ENCODE measurements around the gene PDS5B.
"Not testable (repeated sequence)": the region's sequence is repeated elsewhere in the genome, so short reads cannot be mapped to it uniquely, and the experiment has no call there.

The PDS5B gene

DNA sequence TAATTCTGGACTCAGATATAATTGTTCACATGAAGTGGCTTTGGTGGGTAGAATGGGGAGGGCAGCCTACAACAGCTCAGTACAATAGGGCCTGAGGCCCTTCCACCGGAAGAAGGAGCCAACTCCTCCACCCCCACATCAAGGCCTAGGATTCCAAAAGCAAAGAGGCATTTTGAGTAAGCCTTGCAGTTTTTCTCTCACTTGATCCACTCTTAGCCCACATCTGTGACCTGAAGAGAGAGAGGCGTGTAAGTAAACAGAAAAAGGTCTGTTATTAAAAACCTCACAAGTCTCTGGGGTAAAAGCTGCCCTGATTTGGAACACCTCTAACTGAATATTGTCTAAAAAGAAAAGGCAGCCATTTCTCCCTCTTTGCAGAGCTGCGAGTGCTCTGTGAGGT lies 215.9 kb downstream of the PDS5B start:
- ATAC-seq, result no peak

GRCh38 chr13:32804673-32805230 lies 218.5 kb downstream of the PDS5B start:
- no peak for ATAC-seq

GRCh38 chr13:32811297-32811800 lies 225.1 kb downstream of the PDS5B start:
- ATAC-seq, result no peak

GRCh38 chr13:32821149-32821688 lies 235.0 kb downstream of the PDS5B start:
- ATAC-seq, result no peak

DNA sequence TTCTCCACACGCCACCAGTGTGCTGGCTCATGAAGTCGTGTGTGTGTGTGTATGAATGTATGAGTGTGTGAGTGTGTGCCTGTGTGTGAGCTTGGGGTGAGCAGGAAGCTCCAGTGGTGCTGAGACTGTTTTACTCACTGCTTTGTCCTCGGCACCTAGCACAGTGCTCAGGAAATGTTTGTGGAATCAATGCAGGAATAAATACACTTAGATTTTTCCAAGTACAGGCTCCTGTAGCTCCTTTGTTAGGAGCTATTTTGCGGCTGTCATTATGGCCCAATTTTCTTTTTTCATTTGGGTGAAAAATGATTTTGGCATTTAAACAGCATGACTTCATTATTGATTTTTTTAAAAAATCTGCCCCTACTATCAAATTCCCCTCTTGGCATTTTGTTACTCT lies 236.5 kb downstream of the PDS5B start:
- no peak for ATAC-seq

GRCh38 chr13:32823597-32823996 lies 237.3 kb downstream of the PDS5B start:
- ATAC-seq, result no peak

DNA sequence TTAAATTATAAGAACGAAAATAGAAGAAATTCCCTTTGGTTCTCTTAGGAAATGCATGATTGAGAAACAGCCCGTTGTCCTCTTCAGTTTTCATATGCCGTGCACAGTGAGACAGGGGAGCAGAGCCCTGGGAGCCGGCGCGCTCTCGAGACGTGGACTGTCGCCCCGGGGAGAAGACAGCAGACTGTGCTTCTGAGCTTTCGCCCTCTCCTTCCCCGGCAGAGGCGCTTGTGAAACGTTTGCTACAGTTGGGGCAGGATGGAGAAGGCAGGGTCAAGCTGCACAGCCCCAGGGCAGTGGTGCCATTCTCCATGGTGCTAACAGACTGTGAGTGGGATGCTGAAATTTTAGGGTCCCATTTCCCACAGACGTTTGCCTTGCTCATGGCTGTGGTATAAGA lies 237.8 kb downstream of the PDS5B start:
- ATAC-seq, result no peak

DNA sequence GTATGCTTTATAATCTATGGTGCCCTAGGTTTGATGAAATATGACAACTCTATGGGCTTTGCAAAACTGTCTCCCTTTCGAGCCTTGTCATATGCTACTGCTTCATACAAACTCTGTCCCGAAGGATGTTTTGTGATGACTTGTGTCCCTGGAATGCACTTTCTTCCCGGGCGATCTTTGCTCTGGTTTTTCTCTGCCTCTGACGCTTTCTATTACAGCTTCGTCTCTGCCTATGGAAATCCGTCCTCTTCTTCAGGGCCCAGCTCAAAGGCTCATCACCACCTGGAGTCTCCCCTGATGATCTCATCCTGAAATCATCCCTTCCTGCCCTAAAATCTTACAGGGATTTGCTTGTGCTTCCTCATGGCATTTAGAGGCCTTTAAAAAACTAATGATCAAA lies 238.4 kb downstream of the PDS5B start:
- ATAC-seq, result no peak

- ATAC-seq, result no peak
These were observed 239.2 kb downstream of the PDS5B start for GRCh38 chr13:32825481-32825880.

- ATAC-seq, result not testable (repeated sequence)
These were observed 240.1 kb downstream of the PDS5B start for GRCh38 chr13:32826372-32826771.

Data from activated CD4-positive, CD25-positive, alpha-beta regulatory T cell treated with anti-CD3 and anti-CD28 coated beads, Interleukin-2, amount 50 U/mL, for 24 hours (primary cell).